Measurements from ENCODE around the gene IFIT1B. TPM values are rescaled to one million over a fixed set of nuclear protein-coding genes. Genes with fewer than 3 reads are reported as not detected.
A peak's percentile ranks its signal among the peaks of the same experiment; 100 is the strongest.

The IFIT1B gene
- total and polyA plus RNA-seq, 11 donors = 0.24 to 0.25 TPM; not detected in 9

GRCh38 chr10:89384474-89385340, 6.9 kb downstream of the IFIT1B start:
- 85 to 91% (median 90%) methylated on average over 4 of the region's 4 CpGs for WGBS, 4 donors

GRCh38 chr10:89388806-89389205, 10.9 kb downstream of the IFIT1B start:
- TF ChIP-seq POLR2A (IDR thresholded peaks at IDR 0.05) (no peak), CTCF (IDR thresholded peaks at IDR 0.05) (no peak)
- 65 to 82% (median 76%) methylated on average over 2 of the region's 2 CpGs for whole genome bisulfite sequencing, 4 donors
- intact Hi-C loops (cut with DNase I) = loop anchor here in 1 of 10 donors (5.0 kb wide), 1 partner anchor 132 kb away; no protein-coding TSS in a partner anchor

More at GRCh38 chr10:89384474-89385340, 6.9 kb downstream of the IFIT1B start:
- H3K4me3 ChIP-seq = no peak overlapping the region
- peak overlapping the region in 1 of 12 donors; percentile 65 for H3K27ac ChIP-seq
- H3K4me1 ChIP-seq = peaks cover 0 to 8% (median 0%) of the 10 kb centered on the region in 12 donors
- H3K9me3 ChIP-seq = no peaks in the 10 kb centered on the region
- TF ChIP-seq CTCF (IDR thresholded peaks at IDR 0.05) (no peak), POLR2A (IDR thresholded peaks at IDR 0.05) (no peak)
- H3K27me3 ChIP-seq = no peaks in the 10 kb centered on the region
- no peaks in the 10 kb centered on the region for H3K36me3 ChIP-seq
- DNase-seq (no peak), ATAC-seq (peak in 3 of 4 donors; percentile 39 to 67 (median 66))
- intact Hi-C loops (cut with DNase I) = loop anchor here in 1 of 10 donors (5.0 kb wide), 1 partner anchor 127 kb away; no protein-coding TSS in a partner anchor

GRCh38 chr10:89389254-89389653, 11.4 kb downstream of the IFIT1B start:
- ATAC-seq = no peak
- Histone ChIP-seq H3K4me3 (no peak overlapping the region), H3K4me1 (peaks cover 0 to 39% (median 26%) of the 10 kb centered on the region in 12 donors), H3K9me3 (no peaks in the 10 kb centered on the region), H3K27me3 (no peaks in the 10 kb centered on the region), H3K36me3 (no peaks in the 10 kb centered on the region), H3K27ac (no peak overlapping the region)
- no peak for DNase-seq
- TF ChIP-seq CTCF (IDR thresholded peaks at IDR 0.05) (peak in 10 of 12 donors; percentile 11 to 62 (median 44)), POLR2A (IDR thresholded peaks at IDR 0.05) (no peak)
- intact Hi-C loops (cut with DNase I) = loop anchor here in 1 of 10 donors (5.0 kb wide), 1 partner anchor 132 kb away; no protein-coding TSS in a partner anchor
- WGBS, 4 donors = 68 to 83% (median 79%) methylated on average over 1 of the region's 1 CpG

More at GRCh38 chr10:89388806-89389205, 10.9 kb downstream of the IFIT1B start:
- H3K9me3 ChIP-seq = no peaks in the 10 kb centered on the region
- ATAC-seq (no peak), DNase-seq (no peak)
- no peaks in the 10 kb centered on the region for H3K27me3 ChIP-seq
- H3K4me1 ChIP-seq = peaks cover 0 to 39% (median 22%) of the 10 kb centered on the region in 12 donors
- no peaks in the 10 kb centered on the region for H3K36me3 ChIP-seq
- no peak overlapping the region for H3K4me3 ChIP-seq
- no peak overlapping the region for H3K27ac ChIP-seq

Measured in heart left ventricle (tissue), 16 donors.